GM12878 (cell line): ENCODE results near the gene ENPP6. TPM values are rescaled to one million over a fixed set of nuclear protein-coding genes. Genes with fewer than 3 reads are reported as not detected.
"Not testable (repeated sequence)": the region's sequence is repeated elsewhere in the genome, so short reads cannot be mapped to it uniquely, and the experiment has no call there.

Source experiments
- ATAC-seq: fragments of 200-7000 bp; cut with Tn5 transposase; 3 replicates; pipeline ENCODE4 v1.9.1; 2020; ENCODE audit warnings: mild to moderate bottlenecking, moderate library complexity
- BruUV-seq: library from RNA; stranded (reverse); fragments of 400-500 nt; replicated peaks from 2 replicates; lab custom pipeline; 2021; lab: Mats Ljungman, UMichigan
- CTCF ChIA-PET: fragments of 300-600 bp; sonication (Branson Sonifier 250); formaldehyde crosslinking; extraction: SDS; loops from one replicate; lab custom pipeline; 2021; ENCODE audit warnings: inconsistent platforms; lab: Yijun Ruan, JAX
- POLR2A ChIA-PET: fragments of 350-600 bp; formaldehyde crosslinking; extraction: SDS; loops from one replicate; lab custom pipeline; 2021; ENCODE audit warnings: inconsistent platforms; lab: Charles Lee
- RAD21 ChIA-PET: fragments of 300-600 bp; sonication (Branson Sonifier 250); formaldehyde crosslinking; loops from one replicate; lab custom pipeline; 2023; ENCODE audit warnings: antibody characterized with exemption; ENCODE audit not compliant: unreplicated experiment; lab: Charles Lee
- SMC1A ChIA-PET: fragments of 300-600 bp; sonication (Branson Sonifier 250); formaldehyde crosslinking; loops from one replicate; lab custom pipeline; 2023; ENCODE audit not compliant: unreplicated experiment, uncharacterized antibody; lab: Charles Lee
- DNase-seq: peaks from one replicate; pipeline ENCODE4 v3.0.0-alpha.2; 2011; ENCODE audit warnings: low read depth, low spot score
- FAIRE-seq: peaks from 3 replicates; lab custom pipeline; 2011; peaks lifted over from hg19 to GRCh38; lab: Jason Lieb, UNC
- H2AFZ ChIP-seq: 2 replicates; pipeline ENCODE4 v1.6.0; 2011; ENCODE audit warnings: low read depth, low read length, control low read depth; ENCODE audit not compliant: control insufficient read depth
- H3K27ac ChIP-seq: 2 replicates; pipeline ENCODE4 v1.5.1; 2011; ENCODE audit warnings: control low read depth; ENCODE audit not compliant: control insufficient read depth, insufficient read depth
- H3K27me3 ChIP-seq, 2 experiments: replicated peaks in 1 of 2; 2 replicates each; pipeline versions ENCODE4 v1.6.0 to v1.6.1; 2011; ENCODE audit warnings: low read length in 1 of 2; ENCODE audit not compliant: control insufficient read depth in 2 of 2, insufficient read depth in 2 of 2
- H3K36me3 ChIP-seq, 2 experiments: 2 replicates each; pipeline ENCODE4 v1.5.1; 2011; ENCODE audit warnings: low read length in 1 of 2; ENCODE audit not compliant: control insufficient read depth in 2 of 2, insufficient read depth in 2 of 2
- H3K4me1 ChIP-seq: 2 replicates; pipeline ENCODE4 v1.6.1; 2011; ENCODE audit warnings: mild to moderate bottlenecking, low read length, moderate library complexity, mixed read lengths; ENCODE audit not compliant: control insufficient read depth, insufficient read depth
- H3K4me2 ChIP-seq: 2 replicates; pipeline ENCODE4 v1.6.0; 2011; ENCODE audit warnings: control low read depth; ENCODE audit not compliant: control insufficient read depth, insufficient read depth
- H3K4me3 ChIP-seq: fragments of 200-600 bp; sonication (generic); 2 replicates; pipeline ENCODE4 v1.5.1; 2016
- H3K79me2 ChIP-seq: 2 replicates; pipeline ENCODE4 v1.6.0; 2011; ENCODE audit warnings: low read length; ENCODE audit not compliant: control insufficient read depth, insufficient read depth
- H3K9ac ChIP-seq: 2 replicates; pipeline ENCODE4 v1.8.0; 2011; ENCODE audit warnings: low read length, control low read depth, mixed read lengths; ENCODE audit not compliant: control insufficient read depth, insufficient read depth
- H3K9me3 ChIP-seq: replicated peaks from 3 replicates; pipeline ENCODE4 v1.5.1; 2011; ENCODE audit warnings: mild to moderate bottlenecking, low read length; ENCODE audit not compliant: control insufficient read depth, insufficient read depth
- H4K20me1 ChIP-seq: 2 replicates; pipeline ENCODE4 v1.6.0; 2011; ENCODE audit not compliant: control insufficient read depth, insufficient read depth
- ASH2L ChIP-seq: fragments of 300-600, 200-600 bp; sonication (generic); IDR thresholded peaks from 2 replicates; pipeline ENCODE4 v1.6.1; 2017; ENCODE audit warnings: low read depth, mild to moderate bottlenecking, borderline replicate concordance
- BCL11A ChIP-seq: IDR thresholded peaks from 2 replicates; pipeline ENCODE4 v1.6.1; 2011; ENCODE audit warnings: low read depth, low read length
- DPF2 ChIP-seq: fragments of 450-650 bp; IDR thresholded peaks from 2 replicates; pipeline ENCODE4 v1.6.1; 2017; ENCODE audit warnings: mild to moderate bottlenecking
- EZH2 ChIP-seq: IDR thresholded peaks from 2 replicates; pipeline ENCODE4 v1.6.1; 2012; ENCODE audit warnings: low read depth, mild to moderate bottlenecking, control low read depth, inconsistent platforms, low read length, borderline replicate concordance; ENCODE audit not compliant: control insufficient read depth
- HCFC1 ChIP-seq: fragments of 150-350 bp; IDR thresholded peaks from 2 replicates; pipeline ENCODE4 v1.6.1; 2014; ENCODE audit warnings: low read length
- KLF5 ChIP-seq: fragments of 450-650 bp; IDR thresholded peaks from 2 replicates; pipeline ENCODE4 v1.6.1; 2014; ENCODE audit warnings: mild to moderate bottlenecking; ENCODE audit not compliant: partially characterized antibody
- MYB ChIP-seq: fragments of 150-350 bp; IDR thresholded peaks from 2 replicates; pipeline ENCODE4 v1.6.1; 2014; ENCODE audit warnings: mild to moderate bottlenecking, low read depth, low read length, borderline replicate concordance
- NR2C2 ChIP-seq: IDR thresholded peaks from 2 replicates; pipeline ENCODE4 v1.6.1; 2011; ENCODE audit warnings: borderline replicate concordance, low read depth; ENCODE audit not compliant: control insufficient read depth, insufficient read length
- SMAD1 ChIP-seq: fragments of 450-650 bp; IDR thresholded peaks from 2 replicates; pipeline ENCODE4 v1.6.1; 2018; ENCODE audit warnings: mild to moderate bottlenecking, low read depth; ENCODE audit not compliant: partially characterized antibody
- TCF7 ChIP-seq: IDR thresholded peaks from 2 replicates; pipeline ENCODE4 v1.6.1; 2014; ENCODE audit warnings: antibody characterized with exemption, borderline replicate concordance
- ZBED1 ChIP-seq: IDR thresholded peaks from 2 replicates; pipeline ENCODE4 v1.6.1; 2016; ENCODE audit warnings: borderline replicate concordance
- ZNF622 ChIP-seq: fragments of 450-650 bp; IDR thresholded peaks from 2 replicates; pipeline ENCODE4 v1.6.1; 2017; ENCODE audit warnings: mild to moderate bottlenecking, inconsistent platforms
- WGBS: methylation state at CpG from one replicate; pipeline ENCODE4 v1.1.6; 2016; ENCODE audit warnings: low lambda C conversion rate; ENCODE audit not compliant: insufficient replicate concordance, insufficient coverage; ENCODE audit errors: missing lambda C conversion rate; 5-methylcytosine and 5-hydroxymethylcytosine counted together
- in situ Hi-C: fragments of 300-500 bp; cut with MboI; formaldehyde crosslinking; loops from 9 replicates; pipeline ENCODE4 v1.14.3; 2018; ENCODE audit warnings: mixed read lengths
- intact Hi-C: fragments of 100-400 bp; cut with micrococcal nuclease; formaldehyde crosslinking; loops from one replicate; pipeline ENCODE4 v1.14.2; 2022; ENCODE audit not compliant: unreplicated experiment
- polyA plus RNA-seq, 11 experiments: library from polyadenylated mRNA; depleted of rRNA in 4 of 11; unstranded in 6 of 11; stranded (reverse) in 5 of 11; fragments of >200 nt; fragmentation: Nextera tagmentation in 4 of 11; fragmentation: Illumina TruSeq in 1 of 11; extraction: Ambion mirVana in 4 of 11; extraction: Trizol in 1 of 11; gene quantifications; 1 replicate in 1 of 11; 2 replicates in 10 of 11; pipeline versions ENCODE4 v1.2.1 to v1.2.3, GENCODE V29; 2011 to 2016; ENCODE audit warnings: inconsistent platforms in 2 of 11, missing spikeins in 2 of 11, low read depth in 1 of 11
- total RNA-seq, 4 experiments: library from RNA; depleted of rRNA in 3 of 4; stranded (reverse); fragments of >200 nt in 3 of 4; fragmentation: Illumina TruSeq in 1 of 4; extraction: Trizol in 1 of 4; gene quantifications; 2 replicates each; pipeline versions ENCODE4 v1.2.1 to v1.2.3, GENCODE V29; 2013 to 2021
- TF ChIP-seq, protein P1 (sequence below): fragments of 450-650 bp; IDR thresholded peaks from 2 replicates; pipeline ENCODE4 v1.6.1; 2017; ENCODE audit warnings: mild to moderate bottlenecking
- TF ChIP-seq, protein P2 (sequence below): IDR thresholded peaks from 2 replicates; pipeline ENCODE4 v1.6.1; 2012; ENCODE audit warnings: low read depth, low read length, improper control_type of control experiment

Gene ENPP6
- total and polyA plus RNA-seq, 10 of the 15 experiments (the other 5 are each of a cell fraction or from before 2014, with no cell fraction given): 0.04 to 1.0 (median 0.44) TPM; not detected in 1

DNA sequence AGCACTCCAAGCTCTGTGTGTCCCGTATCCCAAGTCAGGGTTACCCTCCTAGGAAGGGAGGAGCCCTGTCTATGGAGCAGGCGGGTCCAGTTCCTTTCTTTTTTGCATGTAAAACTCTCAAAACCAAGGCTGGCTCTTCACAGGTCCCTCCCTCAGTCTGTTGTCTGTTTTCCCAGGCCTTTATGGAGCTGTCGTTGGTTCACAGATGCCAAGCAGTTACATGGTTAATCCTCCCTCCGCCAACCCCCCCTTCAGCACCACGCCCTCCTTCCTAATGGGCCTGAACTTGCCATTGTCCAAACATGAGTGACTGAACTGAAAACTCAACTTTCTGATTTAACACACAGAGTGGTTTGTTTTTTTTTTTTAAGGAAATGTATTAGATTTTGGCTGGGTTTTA, 164.2 kb downstream of the ENPP6 start (continued):
- TF ChIP-seq NR2C2 (no peak), EZH2 (no peak), TCF7 (no peak)
- TF ChIP-seq, protein P1, sequence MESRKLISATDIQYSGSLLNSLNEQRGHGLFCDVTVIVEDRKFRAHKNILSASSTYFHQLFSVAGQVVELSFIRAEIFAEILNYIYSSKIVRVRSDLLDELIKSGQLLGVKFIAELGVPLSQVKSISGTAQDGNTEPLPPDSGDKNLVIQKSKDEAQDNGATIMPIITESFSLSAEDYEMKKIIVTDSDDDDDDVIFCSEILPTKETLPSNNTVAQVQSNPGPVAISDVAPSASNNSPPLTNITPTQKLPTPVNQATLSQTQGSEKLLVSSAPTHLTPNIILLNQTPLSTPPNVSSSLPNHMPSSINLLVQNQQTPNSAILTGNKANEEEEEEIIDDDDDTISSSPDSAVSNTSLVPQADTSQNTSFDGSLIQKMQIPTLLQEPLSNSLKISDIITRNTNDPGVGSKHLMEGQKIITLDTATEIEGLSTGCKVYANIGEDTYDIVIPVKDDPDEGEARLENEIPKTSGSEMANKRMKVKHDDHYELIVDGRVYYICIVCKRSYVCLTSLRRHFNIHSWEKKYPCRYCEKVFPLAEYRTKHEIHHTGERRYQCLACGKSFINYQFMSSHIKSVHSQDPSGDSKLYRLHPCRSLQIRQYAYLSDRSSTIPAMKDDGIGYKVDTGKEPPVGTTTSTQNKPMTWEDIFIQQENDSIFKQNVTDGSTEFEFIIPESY: no peak

DNA sequence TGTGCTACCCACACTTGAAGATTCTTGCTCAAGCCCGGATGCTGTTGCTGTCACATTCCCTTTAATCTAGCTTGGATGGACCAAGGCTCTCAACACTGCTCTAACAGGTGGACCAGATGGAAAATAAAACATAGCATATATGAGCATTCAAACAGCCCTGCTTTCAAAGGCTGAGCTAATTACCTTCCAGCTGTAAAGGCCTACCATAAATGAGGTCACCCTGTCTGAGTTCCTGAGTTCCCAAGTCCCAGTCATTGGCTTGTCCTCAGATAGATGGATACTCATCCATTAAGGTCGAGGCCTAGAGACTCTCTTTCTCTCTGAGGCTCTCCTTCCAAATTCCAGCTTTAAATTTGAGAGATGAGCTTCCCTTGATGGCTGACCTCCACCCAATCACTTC, 165.1 kb downstream of the ENPP6 start:
- Histone ChIP-seq H3K4me1 (no peaks in the 10 kb centered on the region), H2AFZ (no peak overlapping the region), H3K27me3 (peaks cover 0 to 2% of the 10 kb centered on the region in 2 experiments; a peak in 2 of 4 replicates), H3K4me3 (no peak overlapping the region), H3K36me3 (no peaks in the 10 kb centered on the region), H3K4me2 (no peak overlapping the region), H4K20me1 (no peaks in the 10 kb centered on the region), H3K9me3 (no peaks in the 10 kb centered on the region), H3K9ac (no peak overlapping the region), H3K27ac (no peak overlapping the region), H3K79me2 (no peaks in the 10 kb centered on the region)
- in situ Hi-C loops (no loop called here), intact Hi-C loops (no loop called here)
- ChIA-PET CTCF (no interaction called here), RAD21 (no interaction called here), POLR2A (no interaction called here), SMC1A (interaction anchor here (0.5 to 1.0 kb wide), 2 partner anchors 60 to 380 kb away, joined by 3 read pairs; no protein-coding TSS in a partner anchor)
- 9% methylated on average over 2 of the region's 2 CpGs for WGBS
- no peak for FAIRE-seq
- no peak for DNase-seq
- TF ChIP-seq ZNF622 (no peak), TCF7 (no peak), ZBED1 (no peak), KLF5 (no peak), BCL11A (no peak), ASH2L (no peak), DPF2 (no peak), SMAD1 (no peak), MYB (no peak), HCFC1 (no peak)
- TF ChIP-seq, protein P2, sequence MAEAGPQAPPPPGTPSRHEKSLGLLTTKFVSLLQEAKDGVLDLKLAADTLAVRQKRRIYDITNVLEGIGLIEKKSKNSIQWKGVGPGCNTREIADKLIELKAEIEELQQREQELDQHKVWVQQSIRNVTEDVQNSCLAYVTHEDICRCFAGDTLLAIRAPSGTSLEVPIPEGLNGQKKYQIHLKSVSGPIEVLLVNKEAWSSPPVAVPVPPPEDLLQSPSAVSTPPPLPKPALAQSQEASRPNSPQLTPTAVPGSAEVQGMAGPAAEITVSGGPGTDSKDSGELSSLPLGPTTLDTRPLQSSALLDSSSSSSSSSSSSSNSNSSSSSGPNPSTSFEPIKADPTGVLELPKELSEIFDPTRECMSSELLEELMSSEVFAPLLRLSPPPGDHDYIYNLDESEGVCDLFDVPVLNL: no peak
- no TSS peak for BruUV-seq
- no peak for ATAC-seq

DNA sequence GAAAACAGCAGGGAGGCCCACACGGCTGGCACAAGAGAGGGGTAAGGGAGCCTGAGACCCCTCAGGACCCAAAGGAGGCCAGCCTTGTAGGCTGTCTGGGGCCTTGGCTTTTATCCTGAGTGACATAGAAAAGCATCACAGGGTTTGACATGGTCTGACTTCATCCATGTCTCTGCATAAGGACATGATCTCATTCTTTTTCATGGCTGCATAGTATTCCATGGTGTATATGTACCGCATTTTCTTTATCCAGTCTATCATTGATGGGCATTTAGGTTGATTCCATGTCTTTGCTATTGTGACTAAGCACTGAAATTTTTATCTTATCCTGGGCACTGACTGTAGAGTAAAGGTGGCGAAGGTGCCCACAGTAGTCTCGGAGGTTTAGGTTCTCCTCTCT, 166.4 kb downstream of the ENPP6 start:
- DNase-seq, H3K36me3 ChIP-seq, H3K9ac ChIP-seq, FAIRE-seq, H3K4me1 ChIP-seq, CTCF ChIA-PET, H3K9me3 ChIP-seq, ATAC-seq, SMC1A ChIA-PET, BruUV-seq, H3K79me2 ChIP-seq, H4K20me1 ChIP-seq, POLR2A ChIA-PET, in situ Hi-C loops, H3K4me3 ChIP-seq, H2AFZ ChIP-seq, H3K27me3 ChIP-seq, H3K27ac ChIP-seq, RAD21 ChIA-PET, intact Hi-C loops, H3K4me2 ChIP-seq: not testable (repeated sequence)
- 29% methylated on average over 4 of the region's 4 CpGs for WGBS
